Measurements from ENCODE around the gene NCOA4.

GRCh38 chr10:46070749-46071148 is 40.3 kb upstream of the NCOA4 start:
- TF ChIP-seq CTCF (IDR thresholded peaks at IDR 0.05) (no peak), POLR2A (IDR thresholded peaks at IDR 0.05) (no peak)

Measured in body of pancreas (tissue), 4 donors.